Measurements from ENCODE around the gene IDH3A. TPM values are rescaled to one million over a fixed set of nuclear protein-coding genes. Genes with fewer than 3 reads are reported as not detected.

The IDH3A gene
- total and polyA plus RNA-seq, 9 of the 15 experiments (the other 6 are each of a cell fraction or from before 2014, with no cell fraction given): 37.4 to 249 (median 107) TPM

DNA sequence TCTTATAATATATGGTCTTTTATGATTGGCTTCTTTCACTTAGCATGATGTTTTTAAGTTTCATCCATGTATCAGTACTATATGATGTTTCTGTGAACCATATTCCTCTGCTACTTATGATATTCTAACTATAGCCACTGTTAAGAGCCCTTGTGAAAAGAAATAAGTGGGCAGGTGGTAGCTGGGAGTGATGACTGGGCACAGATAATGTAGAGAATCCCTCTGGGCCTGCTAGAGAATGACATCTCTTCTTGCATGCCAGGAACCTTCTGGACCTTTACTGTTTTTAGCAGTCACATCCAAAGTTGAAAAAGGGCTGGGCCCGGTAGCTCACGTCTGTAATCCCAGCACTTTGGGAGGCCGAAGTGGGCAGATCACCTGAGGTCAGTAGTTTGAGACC lies 10.2 kb downstream of the IDH3A start:
- Histone ChIP-seq H3K4me3 (no peak overlapping the region), H3K9me3 (replicated peaks; ENCODE audit: control insufficient read depth, insufficient read depth, low read depth, low read length) (no peaks in the 10 kb centered on the region), H3K79me2 (ENCODE audit: control insufficient read depth, insufficient read depth, low read length) (peaks cover 2% of the 10 kb centered on the region; the same call in 1 of the 3 replicates), H3K27me3 (ENCODE audit: control insufficient read depth in 2 of 2, insufficient read depth in 2 of 2, low read length in 2 of 2) (no peaks in the 10 kb centered on the region), H3K9ac (ENCODE audit: insufficient read depth in 1 of 2, low read depth in 2 of 2, low read length in 2 of 2) (no peak overlapping the region), H3K36me3 (ENCODE audit: control insufficient read depth, insufficient read depth, low read length) (peaks cover 80% of the 10 kb centered on the region; the same call in 2 of the 3 replicates), H3K9me1 (ENCODE audit: control insufficient read depth, insufficient read depth, low read length) (no peaks in the 10 kb centered on the region), H3K4me2 (ENCODE audit: insufficient read depth, low read length) (no peak overlapping the region), H3K27ac (ENCODE audit: extremely low read depth, low read depth, low read length) (no peak overlapping the region), H3K4me1 (replicated peaks in 1 of 2; ENCODE audit: control insufficient read depth in 2 of 2, insufficient read depth in 2 of 2, low read length in 2 of 2) (no peaks in the 10 kb centered on the region), H4K20me1 (replicated peaks; ENCODE audit: control insufficient read depth, insufficient read depth, low read length) (no peaks in the 10 kb centered on the region), H2AFZ (ENCODE audit: low read depth, low read length) (no peak overlapping the region)
- in situ Hi-C loops (cut with MboI) (no loop called here), intact Hi-C loops (cut with micrococcal nuclease) (no loop called here)
- no peak for ATAC-seq
- BruUV-seq (replicated peaks): no TSS peak
- FAIRE-seq: no peak
- CTCF ChIA-PET (ENCODE audit: low intra/inter-chr PET ratio): no interaction called here
- WGBS (ENCODE audit: insufficient coverage, low coverage, missing lambda C conversion rate): 100% methylated on average over 3 of the region's 3 CpGs
- TF ChIP-seq HNRNPL (IDR thresholded peaks at IDR 0.05; ENCODE audit: low read depth, low read length) (no peak), CBX2 (IDR thresholded peaks at IDR 0.05; ENCODE audit: insufficient read depth, low read length, poor library complexity, severe bottlenecking) (no peak), CEBPB (tag; IDR thresholded peaks at IDR 0.05) (no peak), ZNF583 (CRISPR knock-in tag; IDR thresholded peaks at IDR 0.05) (no peak), ZNF445 (CRISPR knock-in tag; IDR thresholded peaks at IDR 0.05; ENCODE audit: low read depth) (no peak), ETV1 (tag; conservative IDR thresholded peaks at IDR 0.05; ENCODE audit: low read depth) (no peak), NR1H2 (CRISPR knock-in tag; IDR thresholded peaks at IDR 0.05) (no peak), MAFF (IDR thresholded peaks at IDR 0.05; ENCODE audit: low read length) (no peak), ZSCAN29 (IDR thresholded peaks at IDR 0.05) (no peak), CHCHD3 (CRISPR knock-in tag; IDR thresholded peaks at IDR 0.05) (no peak), SIN3B (IDR thresholded peaks at IDR 0.05; ENCODE audit: low read depth) (no peak), HSF4 (CRISPR knock-in tag; IDR thresholded peaks at IDR 0.05; ENCODE audit: borderline replicate concordance) (no peak)
- DNase-seq (ENCODE audit: extremely low read depth in 1 of 4, low spot score in 3 of 4): no peak
- POLR2A ChIA-PET: interaction anchor here (0.6 to 1.6 kb wide), 2 partner anchors 9 to 123 kb away, joined by 4 to 7 read pairs; no protein-coding TSS in a partner anchor
